K562 (cell line): ENCODE data around the gene HRC. TPM values are rescaled to one million over a fixed set of nuclear protein-coding genes. Genes with fewer than 3 reads are reported as not detected.

Source experiments
- ATAC-seq: fragments of 200-7000 bp; cut with Tn5 transposase; 3 replicates; pipeline ENCODE4 v1.9.1; 2020; ENCODE audit warnings: moderate library complexity
- BruUV-seq: library from RNA; stranded (reverse); fragments of 400-500 nt; replicated peaks from 2 replicates; lab custom pipeline; 2021; lab: Mats Ljungman, UMichigan
- CTCF ChIA-PET: fragments of 300-600 bp; formaldehyde crosslinking; extraction: SDS; loops from one replicate; lab custom pipeline; 2021; ENCODE audit warnings: low intra/inter-chr PET ratio; lab: Yijun Ruan, JAX
- POLR2A ChIA-PET: fragments of 300-600, 350-650 bp; sonication (Branson Sonifier 250); formaldehyde crosslinking; extraction: SDS; loops from one replicate; lab custom pipeline; 2021; ENCODE audit warnings: antibody characterized with exemption, inconsistent platforms; lab: Yijun Ruan, JAX
- DNase-seq, 4 experiments: peaks; one replicate each; pipeline versions ENCODE4 v3.0.0 to v3.0.0-alpha.2; 2011 to 2018; ENCODE audit warnings: low spot score in 3 of 4, mixed read lengths in 3 of 4; ENCODE audit errors: extremely low read depth in 1 of 4
- FAIRE-seq: peaks from 2 replicates; lab custom pipeline; 2011; peaks lifted over from hg19 to GRCh38; lab: Jason Lieb, UNC
- H2AFZ ChIP-seq: 2 replicates; pipeline ENCODE4 v1.6.0; 2011; ENCODE audit warnings: low read depth, low read length, control low read depth, inconsistent platforms
- H3K27ac ChIP-seq: fragments of 200-600 bp; 3 replicates; pipeline ENCODE4 v1.8.0; 2011; ENCODE audit warnings: low read depth, mild to moderate bottlenecking, control low read depth, inconsistent platforms, low read length, moderate library complexity, mixed read lengths; ENCODE audit errors: extremely low read depth
- H3K27me3 ChIP-seq, 2 experiments: fragments of 300-600 bp in 1 of 2; 2 replicates in 1 of 2; 3 replicates in 1 of 2; pipeline versions ENCODE4 v1.6.0 to v1.8.0; 2011; ENCODE audit warnings: inconsistent platforms in 2 of 2, low read length in 2 of 2, mild to moderate bottlenecking in 1 of 2, mixed read lengths in 1 of 2, moderate library complexity in 1 of 2; ENCODE audit not compliant: control insufficient read depth in 2 of 2, insufficient read depth in 2 of 2
- H3K36me3 ChIP-seq: fragments of 300-600 bp; 3 replicates; pipeline ENCODE4 v1.8.0; 2011; ENCODE audit warnings: mild to moderate bottlenecking, low read length, inconsistent platforms; ENCODE audit not compliant: control insufficient read depth, insufficient read depth
- H3K4me1 ChIP-seq, 2 experiments: fragments of 200-600 bp in 1 of 2; replicated peaks in 1 of 2; 2 replicates in 1 of 2; 3 replicates in 1 of 2; pipeline versions ENCODE4 v1.5.1 to v1.8.0; 2011; ENCODE audit warnings: inconsistent platforms in 2 of 2, low read length in 2 of 2, mild to moderate bottlenecking in 1 of 2, mixed read lengths in 1 of 2, moderate library complexity in 1 of 2; ENCODE audit not compliant: control insufficient read depth in 2 of 2, insufficient read depth in 2 of 2
- H3K4me2 ChIP-seq: 2 replicates; pipeline ENCODE4 v1.6.1; 2011; ENCODE audit warnings: low read length, control low read depth, inconsistent platforms, mixed read lengths; ENCODE audit not compliant: insufficient read depth
- H3K4me3 ChIP-seq: fragments of 200-600 bp; sonication (generic), shearing (Covaris generic); 2 replicates; pipeline ENCODE4 v1.5.1; 2016; ENCODE audit warnings: control low read depth, inconsistent platforms
- H3K79me2 ChIP-seq: fragments of 200-600 bp; 3 replicates; pipeline ENCODE4 v1.8.0; 2011; ENCODE audit warnings: low read length, inconsistent platforms; ENCODE audit not compliant: control insufficient read depth, insufficient read depth
- H3K9ac ChIP-seq, 2 experiments: 2 replicates each; pipeline versions ENCODE4 v1.6.0 to v1.6.1; 2011; ENCODE audit warnings: low read depth in 2 of 2, low read length in 2 of 2, control low read depth in 1 of 2, inconsistent platforms in 1 of 2, mild to moderate bottlenecking in 1 of 2, mixed read lengths in 1 of 2; ENCODE audit not compliant: insufficient read depth in 1 of 2
- H3K9me1 ChIP-seq: one replicate; pipeline ENCODE4 v1.6.0; 2011; ENCODE audit warnings: inconsistent platforms, mild to moderate bottlenecking, low read length, moderate library complexity; ENCODE audit not compliant: control insufficient read depth, insufficient read depth
- H3K9me3 ChIP-seq: replicated peaks from 2 replicates; pipeline ENCODE4 v1.5.1; 2011; ENCODE audit warnings: low read depth, low read length, inconsistent platforms; ENCODE audit not compliant: control insufficient read depth, insufficient read depth
- H4K20me1 ChIP-seq: replicated peaks from 2 replicates; pipeline ENCODE4 v1.6.1; 2011; ENCODE audit warnings: low read length, inconsistent platforms, mixed read lengths; ENCODE audit not compliant: control insufficient read depth, insufficient read depth
- CREB3 ChIP-seq: fragments of 450-650 bp; conservative IDR thresholded peaks from 2 replicates; pipeline ENCODE4 v1.6.1; 2016; ENCODE audit warnings: missing genetic modification characterization, low read depth, mild to moderate bottlenecking, missing compliant biosample characterization, moderate library complexity
- FIP1L1 ChIP-seq: fragments of 200-400 bp; formaldehyde crosslinking; IDR thresholded peaks from 2 replicates; pipeline ENCODE4 v1.6.1; 2018; ENCODE audit warnings: mild to moderate bottlenecking, low read depth, low read length; ENCODE audit not compliant: poor library complexity, severe bottlenecking
- GATA2 ChIP-seq: sonication (generic); formaldehyde crosslinking; IDR thresholded peaks from 2 replicates; pipeline ENCODE4 v1.4.0; 2020; ENCODE audit warnings: mild to moderate bottlenecking, missing genetic modification reagents
- HNRNPLL ChIP-seq: fragments of 200-400 bp; formaldehyde crosslinking; IDR thresholded peaks from 2 replicates; pipeline ENCODE4 v1.6.1; 2017; ENCODE audit warnings: low read length, low read depth, mild to moderate bottlenecking; ENCODE audit not compliant: poor library complexity, severe bottlenecking
- KHSRP ChIP-seq: fragments of 450-650 bp; IDR thresholded peaks from 2 replicates; pipeline ENCODE4 v1.6.1; 2017
- RBM15 ChIP-seq: fragments of 200-400 bp; formaldehyde crosslinking; IDR thresholded peaks from 2 replicates; pipeline ENCODE4 v1.6.1; 2018; ENCODE audit warnings: mild to moderate bottlenecking, low read length, moderate library complexity; ENCODE audit not compliant: insufficient read depth
- U2AF2 ChIP-seq: fragments of 200-400 bp; formaldehyde crosslinking; optimal IDR thresholded peaks from 2 replicates; pipeline ENCODE3; 2017; ENCODE audit warnings: low read depth, mild to moderate bottlenecking, low read length
- VEZF1 ChIP-seq: fragments of 200-800 bp; sonication (Bioruptor generic); IDR thresholded peaks from 2 replicates; pipeline ENCODE4 v1.6.1; 2017; ENCODE audit warnings: missing genetic modification characterization, missing compliant biosample characterization
- ZBTB33 ChIP-seq: sonication (generic); formaldehyde crosslinking; IDR thresholded peaks from 2 replicates; pipeline ENCODE4 v1.8.1; 2023; ENCODE audit warnings: mild to moderate bottlenecking, missing genetic modification reagents
- ZKSCAN1 ChIP-seq: fragments of 150-350 bp; IDR thresholded peaks from 2 replicates; pipeline ENCODE4 v1.6.1; 2016; ENCODE audit warnings: low read depth, low read length
- ZNF174 ChIP-seq: fragments of 250-450 bp; sonication (Bioruptor Pico); IDR thresholded peaks from 2 replicates; pipeline ENCODE4 v1.4.0; 2020; ENCODE audit warnings: mild to moderate bottlenecking
- WGBS: fragments of 100-300 bp; shearing (Covaris generic); methylation state at CpG from one replicate; pipeline ENCODE4 v1.1.6; 2016; ENCODE audit warnings: low coverage, mixed read lengths; ENCODE audit not compliant: insufficient coverage; ENCODE audit errors: missing lambda C conversion rate; 5-methylcytosine and 5-hydroxymethylcytosine counted together
- in situ Hi-C: fragments of 300-500 bp; cut with MboI; formaldehyde crosslinking; loops from 4 replicates; pipeline ENCODE4 v1.15.0; 2018; ENCODE audit warnings: inconsistent platforms, mixed read lengths
- intact Hi-C: fragments of 100-400 bp; cut with micrococcal nuclease; formaldehyde crosslinking; loops from 2 replicates; pipeline ENCODE4 v1.14.2; 2022
- polyA plus RNA-seq, 8 experiments: library from polyadenylated mRNA; depleted of rRNA in 4 of 8; stranded (reverse) in 5 of 8; unstranded in 3 of 8; fragments of >200 nt; fragmentation: Nextera tagmentation in 2 of 8; fragmentation: Illumina TruSeq in 1 of 8; extraction: Ambion mirVana in 2 of 8; extraction: Trizol in 1 of 8; gene quantifications; 2 replicates each; pipeline versions ENCODE4 v1.2.1 to v1.2.3, GENCODE V29; 2011 to 2014; ENCODE audit warnings: inconsistent platforms in 1 of 8, missing spikeins in 1 of 8
- total RNA-seq, 7 experiments: library from RNA; depleted of rRNA in 6 of 7; stranded (reverse); fragments of >200 nt in 6 of 7; fragmentation: Illumina TruSeq in 2 of 7; extraction: Trizol in 2 of 7; gene quantifications; 2 replicates each; pipeline versions ENCODE4 v1.2.1 to v1.2.3, GENCODE V29; 2011 to 2021; ENCODE audit warnings: low replicate concordance in 1 of 7
- TF ChIP-seq, protein P1 (sequence below): fragments of 450-650 bp; IDR thresholded peaks from 2 replicates; pipeline ENCODE4 v1.6.1; 2018; ENCODE audit not compliant: partially characterized antibody

The HRC gene
- total and polyA plus RNA-seq, 9 of the 15 experiments (the other 6 are each of a cell fraction or from before 2014, with no cell fraction given): 0.66 to 18.7 (median 13.1) TPM

DNA sequence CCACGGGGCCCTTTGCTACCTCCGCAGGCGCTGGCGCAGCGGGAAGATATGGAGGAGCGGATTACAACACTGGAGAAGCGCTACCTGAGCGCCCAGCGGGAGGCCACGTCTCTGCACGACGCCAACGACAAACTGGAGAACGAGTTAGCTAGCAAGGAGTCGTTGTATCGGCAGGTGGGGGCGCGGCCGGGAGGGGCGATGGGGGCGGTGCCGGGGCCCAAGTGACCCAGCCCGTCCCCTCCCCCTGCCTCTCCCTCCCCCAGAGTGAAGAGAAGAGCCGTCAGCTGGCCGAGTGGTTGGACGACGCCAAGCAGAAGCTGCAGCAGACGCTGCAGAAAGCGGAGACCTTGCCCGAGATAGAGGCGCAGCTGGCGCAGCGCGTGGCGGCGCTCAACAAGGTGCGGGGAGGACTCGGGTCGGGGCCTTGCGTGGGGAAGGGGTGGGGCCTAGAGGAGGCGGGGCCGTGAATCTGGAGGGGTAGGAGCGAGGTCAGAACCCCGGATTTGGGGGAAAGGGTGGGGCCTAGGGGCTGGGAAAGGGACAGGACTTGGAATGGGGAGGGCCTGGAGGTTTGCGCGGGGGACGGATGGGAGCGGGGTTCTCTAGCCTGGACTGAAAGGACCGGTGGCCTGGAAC, 22.1 kb downstream of the HRC start:
- intact Hi-C loops: no loop called here
- DNase-seq: peak; percentile 38 to 56 (median 43)
- Histone ChIP-seq H3K9me3 (no peaks in the 10 kb centered on the region), H4K20me1 (no peaks in the 10 kb centered on the region), H3K79me2 (peaks cover 17% of the 10 kb centered on the region; the same call in 2 of the 3 replicates), H3K27ac (no peak overlapping the region; the same call in 2 of the 3 replicates), H3K27me3 (no peaks in the 10 kb centered on the region), H3K9me1 (no peaks in the 10 kb centered on the region), H2AFZ (peak overlapping the region; percentile 89; the same call in 1 of the 2 replicates), H3K36me3 (peaks cover 60% of the 10 kb centered on the region; the same call in 2 of the 3 replicates), H3K4me3 (peak overlapping the region; percentile 23), H3K4me1 (peaks cover 22 to 68% of the 10 kb centered on the region in 2 experiments), H3K9ac (peak overlapping the region in 1 of 2 experiments; percentile 59; a peak in 2 of 4 replicates), H3K4me2 (peak overlapping the region; percentile 62)
- in situ Hi-C loops: no loop called here
- ChIA-PET CTCF (no interaction called here), POLR2A (interaction anchor here (0.5 to 0.6 kb wide), 3 partner anchors 10 to 29 kb away, joined by 3 read pairs; no protein-coding TSS in a partner anchor)
- ATAC-seq: peak; percentile 22
- TF ChIP-seq ZNF174 (no peak), RBM15 (no peak), U2AF2 (no peak), ZKSCAN1 (no peak), KHSRP (no peak), GATA2 (CRISPR knock-in tag) (no peak), FIP1L1 (peak; percentile 6), ZBTB33 (CRISPR knock-in tag) (peak; percentile 56; the same call in 1 of the 2 replicates), HNRNPLL (peak; percentile 21), CREB3 (tag) (no peak), VEZF1 (CRISPR knock-in tag) (0 out of 2 replicates have a peak, but pooled peaks have one; percentile 59)
- TF ChIP-seq, protein P1, sequence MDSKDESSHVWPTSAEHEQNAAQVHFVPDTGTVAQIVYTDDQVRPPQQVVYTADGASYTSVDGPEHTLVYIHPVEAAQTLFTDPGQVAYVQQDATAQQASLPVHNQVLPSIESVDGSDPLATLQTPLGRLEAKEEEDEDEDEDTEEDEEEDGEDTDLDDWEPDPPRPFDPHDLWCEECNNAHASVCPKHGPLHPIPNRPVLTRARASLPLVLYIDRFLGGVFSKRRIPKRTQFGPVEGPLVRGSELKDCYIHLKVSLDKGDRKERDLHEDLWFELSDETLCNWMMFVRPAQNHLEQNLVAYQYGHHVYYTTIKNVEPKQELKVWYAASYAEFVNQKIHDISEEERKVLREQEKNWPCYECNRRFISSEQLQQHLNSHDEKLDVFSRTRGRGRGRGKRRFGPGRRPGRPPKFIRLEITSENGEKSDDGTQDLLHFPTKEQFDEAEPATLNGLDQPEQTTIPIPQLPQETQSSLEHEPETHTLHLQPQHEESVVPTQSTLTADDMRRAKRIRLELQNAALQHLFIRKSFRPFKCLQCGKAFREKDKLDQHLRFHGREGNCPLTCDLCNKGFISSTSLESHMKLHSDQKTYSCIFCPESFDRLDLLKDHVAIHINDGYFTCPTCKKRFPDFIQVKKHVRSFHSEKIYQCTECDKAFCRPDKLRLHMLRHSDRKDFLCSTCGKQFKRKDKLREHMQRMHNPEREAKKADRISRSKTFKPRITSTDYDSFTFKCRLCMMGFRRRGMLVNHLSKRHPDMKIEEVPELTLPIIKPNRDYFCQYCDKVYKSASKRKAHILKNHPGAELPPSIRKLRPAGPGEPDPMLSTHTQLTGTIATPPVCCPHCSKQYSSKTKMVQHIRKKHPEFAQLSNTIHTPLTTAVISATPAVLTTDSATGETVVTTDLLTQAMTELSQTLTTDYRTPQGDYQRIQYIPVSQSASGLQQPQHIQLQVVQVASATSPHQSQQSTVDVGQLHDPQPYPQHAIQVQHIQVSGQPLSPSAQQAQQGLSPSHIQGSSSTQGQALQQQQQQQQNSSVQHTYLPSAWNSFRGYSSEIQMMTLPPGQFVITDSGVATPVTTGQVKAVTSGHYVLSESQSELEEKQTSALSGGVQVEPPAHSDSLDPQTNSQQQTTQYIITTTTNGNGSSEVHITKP: peak; percentile 82
- BruUV-seq: no TSS peak
- FAIRE-seq: no peak
- 66% methylated on average over 15 of the region's 49 CpGs for WGBS
